A204.1 (cell line): ENCODE data around the gene FCGR3A.
"Not testable (repeated sequence)": the region's sequence is repeated elsewhere in the genome, so short reads cannot be mapped to it uniquely, and the experiment has no call there.

ENCODE experiments used
- FAIRE-seq: peaks from 2 replicates; lab custom pipeline; 2012; peaks lifted over from hg19 to GRCh38; lab: Jason Lieb, UNC

The FCGR3A gene

DNA sequence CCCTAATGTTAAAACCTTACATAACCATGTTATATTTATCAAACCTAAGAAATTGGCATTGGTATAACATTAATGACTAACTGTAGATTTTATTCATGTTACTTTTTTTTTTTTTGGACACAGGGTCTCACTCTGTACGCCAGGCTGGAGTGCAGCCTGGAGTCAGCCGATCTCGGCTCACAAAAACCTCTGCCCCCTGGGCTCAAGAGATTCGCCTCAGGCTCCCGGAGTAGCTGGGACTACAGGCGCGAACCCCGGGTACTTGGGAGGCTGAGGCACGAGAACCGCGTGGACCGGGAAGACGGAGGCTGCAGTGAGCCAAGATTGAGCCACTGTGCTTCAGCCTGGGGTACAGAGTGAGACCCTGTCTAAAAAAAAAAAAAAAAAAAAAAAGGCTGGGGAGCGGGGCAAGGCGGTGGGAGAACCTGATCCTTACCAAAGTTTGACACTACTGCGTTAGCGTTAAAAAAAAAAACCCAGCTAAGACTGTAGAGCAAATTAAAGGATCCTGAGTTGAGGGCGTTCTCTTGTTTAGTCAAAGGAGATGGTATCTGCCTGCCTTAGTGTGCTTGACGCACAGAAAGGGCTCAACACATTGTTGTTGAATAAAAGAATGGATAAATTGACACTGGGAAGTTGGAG lies 20.0 kb downstream of the FCGR3A start:
- not testable (repeated sequence) for FAIRE-seq

DNA sequence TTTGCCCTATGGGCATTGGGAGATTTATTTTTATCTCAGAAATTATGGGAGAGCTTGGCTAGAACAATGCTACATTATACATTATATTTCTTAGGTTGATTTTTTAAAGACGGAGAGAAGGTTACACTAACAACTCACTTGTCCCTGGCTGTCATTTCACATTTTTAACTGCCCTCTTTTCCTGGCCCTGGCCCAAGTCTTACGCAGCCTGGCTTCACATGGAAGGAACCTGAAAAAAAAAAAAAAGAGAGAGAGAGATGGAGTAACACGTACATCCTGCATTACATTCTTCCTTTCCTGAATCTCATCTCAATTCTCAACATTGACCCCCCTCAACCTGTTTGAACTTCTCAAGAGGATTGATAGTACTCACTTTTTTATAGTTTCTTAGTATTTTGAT lies 21.1 kb downstream of the FCGR3A start:
- peak; percentile 100 for FAIRE-seq

DNA sequence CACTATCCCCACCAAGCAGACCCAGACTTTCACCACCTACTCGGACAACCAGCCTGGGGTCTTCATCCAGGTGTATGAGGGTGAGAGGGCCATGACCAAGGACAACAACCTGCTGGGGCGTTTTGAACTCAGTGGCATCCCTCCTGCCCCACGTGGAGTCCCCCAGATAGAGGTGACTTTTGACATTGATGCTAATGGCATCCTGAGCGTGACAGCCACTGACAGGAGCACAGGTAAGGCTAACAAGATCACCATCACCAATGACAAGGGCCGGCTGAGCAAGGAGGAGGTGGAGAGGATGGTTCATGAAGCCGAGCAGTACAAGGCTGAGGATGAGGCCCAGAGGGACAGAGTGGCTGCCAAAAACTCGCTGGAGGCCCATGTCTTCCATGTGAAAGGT lies 23.7 kb downstream of the FCGR3A start:
- not testable (repeated sequence) for FAIRE-seq

DNA sequence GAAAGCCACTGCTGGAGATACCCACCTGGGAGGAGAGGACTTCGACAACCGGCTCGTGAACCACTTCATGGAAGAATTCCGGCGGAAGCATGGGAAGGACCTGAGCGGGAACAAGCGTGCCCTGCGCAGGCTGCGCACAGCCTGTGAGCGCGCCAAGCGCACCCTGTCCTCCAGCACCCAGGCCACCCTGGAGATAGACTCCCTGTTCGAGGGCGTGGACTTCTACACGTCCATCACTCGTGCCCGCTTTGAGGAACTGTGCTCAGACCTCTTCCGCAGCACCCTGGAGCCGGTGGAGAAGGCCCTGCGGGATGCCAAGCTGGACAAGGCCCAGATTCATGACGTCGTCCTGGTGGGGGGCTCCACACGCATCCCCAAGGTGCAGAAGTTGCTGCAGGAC lies 24.3 kb downstream of the FCGR3A start:
- not testable (repeated sequence) for FAIRE-seq

DNA sequence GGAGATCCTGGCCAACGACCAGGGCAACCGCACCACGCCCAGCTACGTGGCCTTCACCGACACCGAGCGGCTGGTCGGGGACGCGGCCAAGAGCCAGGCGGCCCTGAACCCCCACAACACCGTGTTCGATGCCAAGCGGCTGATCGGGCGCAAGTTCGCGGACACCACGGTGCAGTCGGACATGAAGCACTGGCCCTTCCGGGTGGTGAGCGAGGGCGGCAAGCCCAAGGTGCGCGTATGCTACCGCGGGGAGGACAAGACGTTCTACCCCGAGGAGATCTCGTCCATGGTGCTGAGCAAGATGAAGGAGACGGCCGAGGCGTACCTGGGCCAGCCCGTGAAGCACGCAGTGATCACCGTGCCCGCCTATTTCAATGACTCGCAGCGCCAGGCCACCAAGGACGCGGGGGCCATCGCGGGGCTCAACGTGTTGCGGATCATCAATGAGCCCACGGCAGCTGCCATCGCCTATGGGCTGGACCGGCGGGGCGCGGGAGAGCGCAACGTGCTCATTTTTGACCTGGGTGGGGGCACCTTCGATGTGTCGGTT lies 24.8 kb downstream of the FCGR3A start:
- not testable (repeated sequence) for FAIRE-seq

DNA sequence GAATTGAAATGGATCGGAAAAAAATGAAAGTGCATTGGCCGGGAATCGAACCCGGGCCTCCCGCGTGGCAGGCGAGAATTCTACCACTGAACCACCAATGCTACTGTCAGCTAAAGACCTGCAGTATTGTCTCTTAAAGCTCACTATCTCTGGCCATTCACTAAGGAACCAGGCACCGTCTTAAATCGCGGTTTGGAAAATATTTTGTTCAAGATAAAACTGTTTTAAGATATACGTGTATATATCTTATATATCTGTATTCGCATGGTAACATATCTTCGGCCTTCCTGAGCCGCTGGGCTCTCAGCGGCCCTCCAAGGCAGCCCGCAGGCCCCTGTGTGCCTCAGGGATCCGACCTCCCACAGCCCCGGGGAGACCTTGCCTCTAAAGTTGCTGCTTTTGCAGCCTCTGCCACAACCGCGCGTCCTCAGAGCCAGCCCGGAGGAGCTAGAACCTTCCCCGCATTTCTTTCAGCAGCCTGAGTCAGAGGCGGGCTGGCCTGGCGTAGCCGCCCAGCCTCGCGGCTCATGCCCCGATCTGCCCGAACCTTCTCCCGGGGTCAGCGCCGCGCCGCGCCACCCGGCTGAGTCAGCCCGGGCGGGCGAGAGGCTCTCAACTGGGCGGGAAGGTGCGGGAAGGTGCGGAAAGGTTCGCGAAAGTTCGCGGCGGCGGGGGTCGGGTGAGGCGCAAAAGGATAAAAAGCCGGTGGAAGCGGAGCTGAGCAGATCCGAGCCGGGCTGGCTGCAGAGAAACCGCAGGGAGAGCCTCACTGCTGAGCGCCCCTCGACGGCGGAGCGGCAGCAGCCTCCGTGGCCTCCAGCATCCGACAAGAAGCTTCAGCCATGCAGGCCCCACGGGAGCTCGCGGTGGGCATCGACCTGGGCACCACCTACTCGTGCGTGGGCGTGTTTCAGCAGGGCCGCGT lies 25.5 kb downstream of the FCGR3A start, which contains the start of gene HSPA6:
Gene HSPA6, plus strand, starts transcription at position 724 of the 925 bp plus-strand sequence. Its CDS starts 119 bp downstream, at position 843.
- FAIRE-seq: peak; percentile 49

DNA sequence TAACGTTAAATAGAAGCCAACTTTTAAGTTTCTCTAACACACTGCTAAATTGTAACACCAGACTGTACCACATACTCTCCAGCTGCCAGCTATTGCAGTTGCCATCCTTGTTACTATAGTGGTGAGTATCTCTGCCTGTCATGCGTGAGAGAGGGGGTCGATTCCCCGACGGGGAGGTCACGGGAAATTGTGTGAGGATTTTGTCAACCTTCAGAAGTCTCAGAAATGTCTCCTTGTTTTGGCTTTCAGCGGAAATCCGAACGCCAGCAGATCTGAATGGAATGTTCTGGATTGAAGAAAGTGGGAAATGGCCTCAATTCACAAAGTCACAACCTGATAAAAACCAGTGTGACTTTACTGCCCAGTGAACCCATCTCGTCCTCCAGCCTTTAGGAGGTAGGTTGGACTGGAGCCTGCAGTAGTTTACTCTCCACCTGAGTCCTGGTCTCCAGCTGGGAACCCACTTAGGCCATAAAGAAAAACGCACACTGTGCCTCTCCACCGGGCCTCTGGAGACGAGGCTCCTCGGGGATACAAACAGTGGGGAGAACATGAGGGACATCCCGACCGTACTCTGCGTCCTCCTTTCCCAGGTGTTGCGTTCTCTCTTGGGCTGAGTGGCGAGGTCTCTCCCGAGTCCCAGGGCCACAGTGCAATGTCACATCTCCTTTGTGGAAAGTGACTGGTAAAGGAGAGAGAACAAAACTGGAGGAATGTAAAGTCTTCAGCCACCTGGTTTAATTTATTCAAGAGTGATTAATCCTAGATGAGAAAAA lies 26.4 kb downstream of the FCGR3A start:
- not testable (repeated sequence) for FAIRE-seq

DNA sequence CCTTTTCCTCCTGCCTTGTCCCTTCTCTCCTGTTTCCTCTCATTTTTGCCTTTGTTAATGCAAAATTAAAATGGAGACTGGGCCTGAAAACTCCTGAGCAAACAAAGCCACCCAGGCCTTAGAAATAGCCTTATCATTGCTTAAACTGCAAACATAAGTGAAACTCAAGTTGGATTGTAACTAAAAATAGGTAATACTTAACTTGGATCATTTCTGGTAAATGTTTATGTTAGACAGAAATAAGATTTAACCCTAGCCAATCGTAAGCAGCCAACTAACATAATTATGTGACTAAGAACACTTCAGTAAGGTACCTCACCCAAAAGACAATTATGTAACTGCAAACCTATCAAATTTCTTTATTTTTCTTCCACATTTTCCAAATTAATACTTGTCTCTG lies 35.7 kb downstream of the FCGR3A start:
- not testable (repeated sequence) for FAIRE-seq

DNA sequence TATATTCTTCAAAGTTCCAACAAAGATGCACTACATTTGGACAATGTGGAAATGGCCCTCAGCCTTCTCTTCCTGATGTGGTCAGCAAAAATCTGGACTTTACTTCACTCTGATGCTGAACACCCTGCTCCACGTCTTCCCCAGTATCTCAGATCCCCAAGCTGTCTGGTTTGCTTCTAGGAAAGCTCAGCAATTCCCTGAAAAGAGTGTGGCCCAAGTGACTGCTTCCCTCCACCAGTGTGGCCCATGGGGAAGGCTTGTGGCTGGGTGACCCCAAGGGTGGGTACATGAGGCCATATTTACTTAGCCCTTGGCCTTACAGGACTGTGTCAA lies 36.2 kb downstream of the FCGR3A start:
- FAIRE-seq: not testable (repeated sequence)

DNA sequence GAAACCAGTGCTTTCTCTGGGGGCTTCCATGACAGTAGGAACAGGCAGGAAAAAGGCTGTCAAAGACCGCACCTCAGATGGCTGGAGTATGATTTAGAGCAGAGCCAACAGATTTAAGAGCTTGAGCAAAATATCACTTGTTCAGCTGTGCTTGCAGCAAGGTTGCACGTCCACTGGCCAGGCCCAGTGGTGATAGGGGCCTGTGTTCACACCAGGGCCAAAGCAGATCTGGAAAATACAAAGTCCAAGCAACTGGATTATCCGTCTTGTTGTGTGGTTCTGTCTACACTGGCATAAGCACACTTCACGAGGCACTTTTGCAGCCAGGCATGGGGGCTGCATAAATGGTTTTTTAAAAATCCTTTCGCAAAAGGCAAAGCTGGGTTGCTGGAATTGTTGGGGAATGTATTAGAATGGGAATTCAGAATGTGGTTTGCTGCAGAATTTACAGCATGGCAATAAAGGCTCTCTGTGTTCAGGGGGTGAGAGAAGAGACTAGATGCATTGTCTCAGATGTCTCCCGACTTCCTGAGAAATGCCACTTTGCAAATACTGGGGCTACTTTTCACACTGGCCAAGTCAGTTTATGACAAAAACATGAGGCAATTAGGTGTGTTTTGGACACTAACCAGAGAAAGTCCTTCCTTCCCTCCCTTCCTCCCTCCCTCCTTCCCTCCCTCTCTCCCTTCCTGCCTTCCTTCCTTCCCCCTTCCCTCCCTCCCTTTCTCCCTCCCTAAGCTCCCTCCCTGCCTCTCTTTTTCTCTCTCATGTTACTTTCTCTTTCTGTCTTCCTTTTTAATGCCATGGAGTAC lies 36.8 kb downstream of the FCGR3A start:
- not testable (repeated sequence) for FAIRE-seq

DNA sequence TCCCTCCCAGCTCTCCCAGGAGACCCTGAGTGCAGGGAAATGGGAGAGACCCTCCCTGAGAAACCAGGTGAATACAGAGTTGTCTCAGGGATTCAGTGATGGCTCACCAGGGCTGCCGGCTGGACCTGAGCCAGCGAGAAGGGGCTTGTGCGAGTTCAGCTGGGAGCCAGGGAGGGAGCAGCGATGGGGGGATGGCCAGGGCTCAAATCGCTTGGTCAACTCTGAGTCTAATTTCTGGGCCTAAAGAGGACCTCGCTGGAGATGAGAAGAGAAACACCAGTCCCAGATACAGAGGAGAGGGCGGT lies 37.9 kb downstream of the FCGR3A start:
- no peak for FAIRE-seq

DNA sequence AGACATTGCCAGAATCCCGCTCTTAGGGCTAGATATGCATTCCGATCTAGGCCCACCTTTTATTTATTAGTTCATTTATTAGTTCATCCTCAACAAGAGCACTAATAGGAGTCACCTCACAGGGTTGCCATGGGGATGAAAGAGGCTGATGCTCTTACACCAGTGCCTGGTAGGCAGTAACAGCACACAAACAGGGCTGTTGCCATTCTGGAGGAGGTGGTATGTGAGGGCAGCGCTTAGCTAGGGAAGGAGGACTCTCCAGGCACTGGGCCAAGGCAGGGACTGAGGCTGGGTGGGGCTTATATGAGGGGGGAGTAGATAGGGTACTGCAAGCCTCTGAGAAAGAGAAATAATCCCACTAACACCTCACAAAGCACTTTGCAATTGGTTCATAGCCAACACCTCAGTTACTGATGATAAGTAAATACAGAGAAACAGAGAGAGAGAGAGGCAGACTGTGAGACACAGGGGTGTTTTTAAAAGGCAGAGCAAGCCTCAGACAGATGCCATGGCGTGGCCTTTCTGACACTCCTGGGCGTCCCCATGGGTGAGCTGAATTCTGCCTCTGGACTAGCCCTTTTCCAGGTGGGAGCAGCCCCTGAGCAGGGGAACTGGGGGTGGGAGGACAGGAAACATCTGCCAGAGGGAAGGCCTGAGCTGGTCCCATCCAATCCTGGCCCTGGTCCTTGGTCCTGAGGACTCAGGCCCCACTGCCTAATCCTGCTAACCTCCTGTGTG lies 38.4 kb downstream of the FCGR3A start:
- no peak for FAIRE-seq

DNA sequence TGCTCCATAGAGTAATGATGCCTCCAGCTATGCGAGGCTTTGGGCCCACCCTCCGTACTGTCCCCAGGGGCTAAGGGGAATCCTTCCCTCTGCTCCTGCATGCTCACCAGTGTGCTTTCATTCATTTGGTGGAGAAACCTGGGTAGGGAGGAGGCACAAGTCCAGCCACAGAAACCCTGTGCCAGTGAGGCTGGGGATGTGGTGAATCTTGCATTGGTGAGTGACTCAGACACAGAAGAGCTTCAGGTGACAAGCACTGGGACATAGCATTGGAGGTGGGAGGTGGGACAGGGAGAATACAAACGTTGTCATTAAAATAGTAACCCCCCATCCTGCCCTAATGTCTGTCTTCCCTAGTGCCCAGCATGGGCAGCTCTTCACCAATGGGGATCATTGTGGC lies 39.1 kb downstream of the FCGR3A start:
- no peak for FAIRE-seq

DNA sequence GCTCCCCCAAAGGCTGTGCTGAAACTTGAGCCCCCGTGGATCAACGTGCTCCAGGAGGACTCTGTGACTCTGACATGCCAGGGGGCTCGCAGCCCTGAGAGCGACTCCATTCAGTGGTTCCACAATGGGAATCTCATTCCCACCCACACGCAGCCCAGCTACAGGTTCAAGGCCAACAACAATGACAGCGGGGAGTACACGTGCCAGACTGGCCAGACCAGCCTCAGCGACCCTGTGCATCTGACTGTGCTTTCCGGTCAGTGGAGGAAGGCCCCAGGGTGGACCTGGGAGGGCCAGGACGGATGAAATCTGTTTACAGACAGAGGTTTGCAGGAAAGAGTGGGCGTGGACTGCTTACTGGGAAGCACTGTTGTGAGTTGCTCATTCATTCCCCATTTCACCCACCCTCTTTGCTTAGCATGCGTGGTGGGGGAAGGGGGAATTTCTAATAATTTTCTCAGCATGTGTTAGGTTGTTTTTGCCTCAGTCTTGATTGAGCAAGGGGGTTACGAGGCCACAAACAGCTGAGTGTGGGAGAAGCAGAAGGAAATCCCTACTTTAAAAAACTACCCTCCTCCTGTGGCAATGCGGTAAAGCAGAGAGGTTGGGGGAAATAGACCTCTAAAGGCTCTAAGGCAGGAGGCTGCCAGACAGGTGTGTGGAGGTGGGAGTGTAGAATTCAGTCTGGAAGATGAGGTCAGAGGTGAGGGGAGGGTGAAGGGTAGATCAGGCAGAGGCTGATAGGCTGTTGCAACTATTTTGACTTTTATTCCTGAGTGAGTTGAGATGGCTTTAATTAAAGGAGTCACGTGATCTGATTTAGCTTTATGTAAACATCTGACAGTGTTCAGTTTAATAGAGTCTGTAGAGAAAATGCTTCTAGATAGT lies 43.0 kb downstream of the FCGR3A start:
- no peak for FAIRE-seq

DNA sequence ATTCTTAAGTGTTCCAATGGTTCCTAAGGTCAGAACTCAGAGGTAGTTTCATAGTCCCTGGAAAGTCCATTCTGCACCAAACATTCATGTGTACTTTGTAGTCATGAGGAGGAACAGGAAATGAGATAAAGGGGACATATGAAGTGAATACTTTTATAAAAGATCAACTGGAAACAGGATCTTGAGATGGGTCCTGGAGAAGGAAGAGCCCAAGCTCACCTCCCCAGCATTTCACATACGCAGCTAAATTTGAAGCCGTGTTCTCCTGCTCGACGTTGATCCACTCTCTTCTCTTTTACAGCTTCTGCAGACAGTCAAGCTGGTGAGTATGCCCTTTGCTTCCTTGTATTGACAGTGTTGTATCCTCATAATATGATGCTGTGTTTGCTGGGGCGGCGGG lies 43.9 kb downstream of the FCGR3A start:
- no peak for FAIRE-seq

DNA sequence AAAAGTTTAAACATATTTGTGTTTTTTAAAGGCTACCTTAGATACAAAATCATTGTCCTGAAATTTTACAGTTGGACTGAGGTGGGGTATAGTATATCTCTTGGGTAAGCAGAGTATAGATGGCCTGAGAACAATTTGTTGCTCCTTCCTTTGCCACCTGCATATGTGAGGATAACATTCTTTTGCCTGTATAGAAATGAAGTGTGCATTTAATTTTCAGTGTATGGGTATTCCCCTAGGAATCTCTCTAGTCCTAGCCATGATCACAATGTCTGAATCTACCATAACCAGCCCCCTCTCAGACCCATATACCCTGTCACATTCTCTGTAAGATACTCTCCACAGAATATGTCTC lies 46.2 kb downstream of the FCGR3A start:
- no peak for FAIRE-seq

DNA sequence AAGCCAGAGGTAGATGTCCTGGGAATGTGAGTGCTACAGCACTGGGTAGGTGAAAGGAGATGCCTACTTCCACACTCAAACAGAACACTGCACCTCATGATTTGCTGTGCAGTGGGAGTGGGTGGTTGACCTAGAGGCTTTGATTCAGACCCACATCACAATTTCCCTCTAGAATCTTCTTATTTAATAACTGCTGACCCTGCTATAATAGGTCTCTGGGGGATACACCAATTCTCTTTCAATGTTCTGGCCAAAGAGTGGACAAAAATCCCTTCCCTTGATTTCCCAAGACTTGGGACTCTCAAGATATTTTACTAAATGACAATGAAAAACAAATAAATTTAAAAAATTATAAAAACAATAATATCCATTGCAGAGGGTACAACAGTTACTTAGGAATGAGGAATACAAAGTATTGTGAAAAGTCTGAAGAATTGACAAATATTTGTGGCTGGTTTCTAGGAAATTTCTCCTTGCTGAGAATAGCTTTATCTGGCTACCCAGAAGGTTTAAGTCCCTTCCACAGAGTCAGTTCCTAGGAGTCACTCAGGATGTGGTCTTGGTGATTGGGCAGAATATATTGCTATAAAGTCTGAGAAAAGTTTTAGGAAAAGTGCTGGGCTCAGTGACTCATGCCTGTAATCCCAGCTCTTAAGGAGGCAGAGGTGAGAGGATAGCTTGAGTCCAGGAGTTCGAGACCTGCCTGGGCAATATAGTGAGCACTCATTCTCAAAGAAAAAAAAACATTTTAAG lies 46.8 kb downstream of the FCGR3A start:
- no peak for FAIRE-seq

DNA sequence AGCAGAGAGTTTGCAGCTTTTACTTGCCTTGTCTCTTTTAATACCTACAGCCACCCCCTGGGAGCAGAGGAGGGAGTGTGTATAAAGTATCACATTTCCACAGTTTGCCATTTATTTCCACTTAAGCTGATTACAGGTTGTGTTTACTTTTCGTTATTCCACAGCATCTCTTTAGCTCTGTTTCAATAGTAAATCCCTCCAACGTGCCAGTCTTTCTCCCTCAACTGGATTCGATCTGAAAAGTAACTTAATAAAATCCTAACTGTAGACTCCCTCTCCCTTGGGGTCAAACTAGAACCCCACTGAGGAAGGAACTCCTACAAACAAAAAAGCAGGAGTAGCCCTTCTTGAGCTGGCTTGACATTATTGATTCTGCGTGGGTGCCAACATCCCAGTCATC lies 47.4 kb downstream of the FCGR3A start:
- no peak for FAIRE-seq

DNA sequence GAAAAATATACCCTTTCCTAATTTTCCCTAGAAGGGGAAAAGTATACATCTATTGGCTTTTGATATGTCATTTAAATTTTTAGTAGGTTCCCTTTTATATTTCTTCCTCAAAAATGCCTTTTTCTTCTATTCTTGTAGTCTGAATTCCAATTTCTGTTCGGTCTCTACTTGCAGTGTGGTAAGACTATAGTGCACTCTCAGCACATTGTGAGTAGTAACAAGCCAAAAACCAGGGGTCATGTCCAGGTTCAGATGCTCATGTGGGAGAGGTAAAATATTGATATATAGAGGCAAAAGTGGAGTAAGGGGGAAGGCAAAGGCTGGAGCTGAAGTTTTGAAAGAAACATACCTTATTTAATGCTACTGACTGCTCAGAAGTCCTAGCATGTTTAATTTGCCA lies 48.4 kb downstream of the FCGR3A start:
- FAIRE-seq: no peak
